ENCODE data around the gene CFAP74. TPM values are rescaled to one million over a fixed set of nuclear protein-coding genes. Genes with fewer than 3 reads are reported as not detected.

CFAP74 gene
- total and polyA plus RNA-seq, 2 of the 13 experiments (the other 11 are each of a cell fraction or from before 2014, with no cell fraction given) = 0.27 to 0.62 TPM

GRCh38 chr1:2036287-2036686, 32.7 kb upstream of the CFAP74 start:
- no peak overlapping the region for H3K27ac ChIP-seq (ENCODE audit: extremely low read length, insufficient read depth, low read length)
- no peaks in the 10 kb centered on the region for H3K79me2 ChIP-seq (ENCODE audit: insufficient read depth, low read length)
- no peaks in the 10 kb centered on the region for H3K9me3 ChIP-seq (ENCODE audit: low read length)
- intact Hi-C loops (cut with micrococcal nuclease; ENCODE audit: unreplicated experiment) (no loop called here), in situ Hi-C loops (cut with HindIII; ENCODE audit: extremely low pct_ligation_motif_present, low pct_unique_long_range_greater_than_20kb) (no loop called here)
- TF ChIP-seq HMGXB4 (CRISPR knock-in tag; IDR thresholded peaks at IDR 0.05; ENCODE audit: borderline replicate concordance in 1 of 2, low read depth in 1 of 2) = no peak
- no peak for TF ChIP-seq SIN3B (IDR thresholded peaks at IDR 0.05; ENCODE audit: low read length)
- TF ChIP-seq MEF2D (CRISPR knock-in tag; IDR thresholded peaks at IDR 0.05) = no peak
- TF ChIP-seq SMAD3 (CRISPR knock-in tag; IDR thresholded peaks at IDR 0.05) = no peak
- CTCF ChIA-PET (ENCODE audit: low intra/inter-chr PET ratio, low total read pairs) = no interaction called here
- FAIRE-seq (no peak), DNase-seq (ENCODE audit: low spot score) (no peak), ATAC-seq (no peak)
- no peak overlapping the region for H3K9ac ChIP-seq (ENCODE audit: insufficient read depth, low read depth, low read length)
- H3K4me3 ChIP-seq (replicated peaks in 1 of 3; ENCODE audit: insufficient read depth in 1 of 3, low read depth in 2 of 3, low read length in 3 of 3) = no peak overlapping the region
- POLR2A ChIA-PET = no interaction called here
- H3K36me3 ChIP-seq (replicated peaks in 1 of 2; ENCODE audit: control insufficient read depth in 1 of 2, insufficient read depth in 2 of 2, low read length in 2 of 2) = no peaks in the 10 kb centered on the region
- peaks cover 28 to 72% of the 10 kb centered on the region in 2 experiments for H3K27me3 ChIP-seq (ENCODE audit: control insufficient read depth in 1 of 2, insufficient read depth in 2 of 2, low read length in 2 of 2)
- no TSS peak for BruUV-seq (replicated peaks)
- 29% methylated on average over 13 of the region's 15 CpGs for WGBS (ENCODE audit: low lambda C conversion rate)
- H2AFZ ChIP-seq (ENCODE audit: low read length) = no peak overlapping the region
- H3K4me2 ChIP-seq (ENCODE audit: low read depth, low read length) = no peak overlapping the region
- peaks cover 10% of the 10 kb centered on the region; the same call in 1 of the 2 replicates for H3K4me1 ChIP-seq (ENCODE audit: insufficient read depth, low read length)
- no peaks in the 10 kb centered on the region for H4K20me1 ChIP-seq (ENCODE audit: insufficient read depth, low read length)

- H3K4me2 ChIP-seq (ENCODE audit: low read depth, low read length) = no peak overlapping the region
- ChIA-PET CTCF (ENCODE audit: low intra/inter-chr PET ratio, low total read pairs) (no interaction called here), POLR2A (no interaction called here)
- ATAC-seq (no peak), FAIRE-seq (no peak), DNase-seq (ENCODE audit: low spot score) (no peak)
- no peak overlapping the region for H3K27ac ChIP-seq (ENCODE audit: extremely low read length, insufficient read depth, low read length)
- 17% methylated on average over 4 of the region's 13 CpGs for WGBS (ENCODE audit: low lambda C conversion rate)
- H4K20me1 ChIP-seq (ENCODE audit: insufficient read depth, low read length) = no peaks in the 10 kb centered on the region
- intact Hi-C loops (cut with micrococcal nuclease; ENCODE audit: unreplicated experiment) (no loop called here), in situ Hi-C loops (cut with HindIII; ENCODE audit: extremely low pct_ligation_motif_present, low pct_unique_long_range_greater_than_20kb) (no loop called here)
- H3K9me3 ChIP-seq (ENCODE audit: low read length) = no peaks in the 10 kb centered on the region
- H3K4me3 ChIP-seq (replicated peaks in 1 of 3; ENCODE audit: insufficient read depth in 1 of 3, low read depth in 2 of 3, low read length in 3 of 3) = no peak overlapping the region
- H3K27me3 ChIP-seq (ENCODE audit: control insufficient read depth in 1 of 2, insufficient read depth in 2 of 2, low read length in 2 of 2) = peaks cover 31 to 72% of the 10 kb centered on the region in 2 experiments
- no peak for TF ChIP-seq ZNF317 (CRISPR knock-in tag; IDR thresholded peaks at IDR 0.05)
- no peaks in the 10 kb centered on the region for H3K79me2 ChIP-seq (ENCODE audit: insufficient read depth, low read length)
- H2AFZ ChIP-seq (ENCODE audit: low read length) = no peak overlapping the region
- H3K4me1 ChIP-seq (ENCODE audit: insufficient read depth, low read length) = peaks cover 16% of the 10 kb centered on the region; the same call in 1 of the 2 replicates
- no peak overlapping the region for H3K9ac ChIP-seq (ENCODE audit: insufficient read depth, low read depth, low read length)
- H3K36me3 ChIP-seq (replicated peaks in 1 of 2; ENCODE audit: control insufficient read depth in 1 of 2, insufficient read depth in 2 of 2, low read length in 2 of 2) = no peaks in the 10 kb centered on the region
- no TSS peak for BruUV-seq (replicated peaks)
Measured at GRCh38 chr1:2033165-2033564, 29.6 kb upstream of the CFAP74 start.

Data from HepG2 (cell line).